LNCaP clone FGC (cell line): ENCODE results near the gene SLC38A10.

Experiments used
- DNase-seq: peaks from one replicate; pipeline ENCODE4 v3.0.0-alpha.2; 2011; ENCODE audit warnings: low read depth
- H3K4me3 ChIP-seq: 2 replicates; pipeline ENCODE4 v1.5.1; 2011; ENCODE audit warnings: mild to moderate bottlenecking, low read depth, low read length, control low read depth
- CTCF ChIP-seq: IDR thresholded peaks from 2 replicates; pipeline ENCODE4 v1.5.1; 2012; ENCODE audit warnings: mild to moderate bottlenecking; ENCODE audit not compliant: control insufficient read depth, insufficient read depth; ENCODE audit errors: extremely low read depth

SLC38A10 gene

GRCh38 chr17:81210868-81211267 lies 84.2 kb downstream of the SLC38A10 start:
- TF ChIP-seq CTCF = no peak
- DNase-seq = no peak
- H3K4me3 ChIP-seq = no peak overlapping the region

GRCh38 chr17:81210466-81210865 lies 84.6 kb downstream of the SLC38A10 start:
- DNase-seq = no peak
- no peak for TF ChIP-seq CTCF
- no peak overlapping the region for H3K4me3 ChIP-seq

- H3K4me3 ChIP-seq = no peak overlapping the region
- TF ChIP-seq CTCF = no peak
- DNase-seq = no peak
Observed at GRCh38 chr17:81209141-81209540, 86.0 kb downstream of the SLC38A10 start.

- no peak overlapping the region for H3K4me3 ChIP-seq
- TF ChIP-seq CTCF = no peak
- no peak for DNase-seq
Observed at GRCh38 chr17:81208651-81209050, 86.5 kb downstream of the SLC38A10 start.

- H3K4me3 ChIP-seq = no peak overlapping the region
- DNase-seq = no peak
- TF ChIP-seq CTCF = no peak
Observed at GRCh38 chr17:81207610-81208581, 87.2 kb downstream of the SLC38A10 start.

- no peak overlapping the region for H3K4me3 ChIP-seq
- no peak for DNase-seq
- no peak for TF ChIP-seq CTCF
Observed at GRCh38 chr17:81206657-81207056, 88.5 kb downstream of the SLC38A10 start.

- no peak for DNase-seq
- no peak overlapping the region for H3K4me3 ChIP-seq
- no peak for TF ChIP-seq CTCF
Observed at GRCh38 chr17:81206166-81206565, 88.9 kb downstream of the SLC38A10 start.
